ENCODE data around the gene HPD. TPM values are rescaled to one million over a fixed set of nuclear protein-coding genes. Genes with fewer than 3 reads are reported as not detected.

HPD gene
- polyA plus RNA-seq, 1 of the 3 experiments (the other 2 are of a cell fraction): 1.9 TPM

- peaks cover 8% of the 10 kb centered on the region for H4K20me1 ChIP-seq (ENCODE audit: insufficient read depth)
- H3K4me1 ChIP-seq (ENCODE audit: control insufficient read depth in 1 of 2, insufficient read depth in 2 of 2, low read depth in 1 of 2, low read length in 1 of 2): peaks cover 7 to 16% of the 10 kb centered on the region in 2 experiments; a peak in 1 of 4 replicates
- H2AFZ ChIP-seq (ENCODE audit: low read depth): 0 out of 2 replicates have a peak overlapping the region, but pooled peaks have one; percentile 6
- ChIA-PET CTCF (interaction anchor here (0.6 to 18.3 kb wide), 4 partner anchors 8 to 1170 kb away, joined by 3 to 675 read pairs (median 8); partner anchors contain the start of gene RHOF), POLR2A (interaction anchor here (1.8 to 4.0 kb wide), 2 partner anchors 10 kb away, joined by 10 to 22 read pairs; partner anchors contain the start of gene RHOF)
- 0% methylated on average over 11 of the region's 63 CpGs for WGBS (ENCODE audit: low lambda C conversion rate)
- peak overlapping the region; percentile 89 for H3K4me2 ChIP-seq
- no peaks in the 10 kb centered on the region for H3K9me3 ChIP-seq
- H3K9ac ChIP-seq: peak overlapping the region; percentile 93
- peaks cover 25% of the 10 kb centered on the region for H3F3A ChIP-seq (replicated peaks; ENCODE audit: insufficient read depth)
- DNase-seq: peak; percentile 61
- H3K9me2 ChIP-seq: no peaks in the 10 kb centered on the region
- H3K4me3 ChIP-seq (ENCODE audit: low read depth in 2 of 2, low read length in 1 of 2): peak overlapping the region; percentile 73 to 91
- peaks cover 16 to 20% of the 10 kb centered on the region in 2 experiments for H3K36me3 ChIP-seq (replicated peaks in 1 of 2; ENCODE audit: control insufficient read depth in 1 of 2, insufficient read depth in 2 of 2, low read length in 1 of 2)
- H3K27me3 ChIP-seq (ENCODE audit: insufficient read depth): no peaks in the 10 kb centered on the region
- peak overlapping the region; percentile 72 to 98 for H3K27ac ChIP-seq (ENCODE audit: low read depth in 2 of 2, low read length in 1 of 2)
- TF ChIP-seq TEAD4 (IDR thresholded peaks at IDR 0.05; ENCODE audit: borderline replicate concordance, insufficient read depth): no peak
- 0 out of 2 replicates have a peak, but pooled peaks have one; percentile 28 for TF ChIP-seq TAF1 (IDR thresholded peaks at IDR 0.05; ENCODE audit: borderline replicate concordance, low read depth, low read length)
- 0 out of 4 replicates have a peak, but pooled peaks of 1 of the 2 experiments have one; percentile 8 for TF ChIP-seq EP300 (IDR thresholded peaks at IDR 0.05; ENCODE audit: borderline replicate concordance in 1 of 2, low read depth in 1 of 2, low read length in 1 of 2)
- peaks cover 72% of the 10 kb centered on the region for H3K79me2 ChIP-seq (ENCODE audit: insufficient read depth)
These were observed 54.1 kb downstream of the HPD start for GRCh38 chr12:121804417-121805111.

GRCh38 chr12:121803861-121804416 is 54.7 kb downstream of the HPD start, which contains the start of gene SETD1B:
Gene SETD1B (plus strand): TSS chr12:121804009. CDS start chr12:121804738, 729 bp downstream.
- Histone ChIP-seq H2AFZ (ENCODE audit: low read depth) (peak within 1 kb of the TSS; percentile 82; the same call in 1 of the 2 replicates), H3K4me2 (peak within 1 kb of the TSS; percentile 89), H3K27me3 (ENCODE audit: insufficient read depth) (no peaks in the 10 kb centered on the region), H3K79me2 (ENCODE audit: insufficient read depth) (peaks cover 71% of the 10 kb centered on the region), H3K9me2 (no peaks in the 10 kb centered on the region), H3K4me3 (ENCODE audit: low read depth in 2 of 2, low read length in 1 of 2) (peak within 1 kb of the TSS; percentile 73 to 91), H3K9ac (peak within 1 kb of the TSS; percentile 93), H3K4me1 (ENCODE audit: control insufficient read depth in 1 of 2, insufficient read depth in 2 of 2, low read depth in 1 of 2, low read length in 1 of 2) (peaks cover 11 to 21% of the 10 kb centered on the region in 2 experiments; a peak in 2 of 4 replicates), H3K36me3 (replicated peaks in 1 of 2; ENCODE audit: control insufficient read depth in 1 of 2, insufficient read depth in 2 of 2, low read length in 1 of 2) (peaks cover 13 to 14% of the 10 kb centered on the region in 2 experiments), H4K20me1 (ENCODE audit: insufficient read depth) (peaks cover 8% of the 10 kb centered on the region), H3F3A (replicated peaks; ENCODE audit: insufficient read depth) (peaks cover 29% of the 10 kb centered on the region), H3K27ac (ENCODE audit: low read depth in 2 of 2, low read length in 1 of 2) (peak within 1 kb of the TSS; percentile 98 to 99), H3K9me3 (no peaks in the 10 kb centered on the region)
- WGBS (ENCODE audit: low lambda C conversion rate): 5% methylated on average over 21 of the region's 74 CpGs
- TF ChIP-seq MAX (IDR thresholded peaks at IDR 0.05; ENCODE audit: low read depth) (no peak), RXRA (IDR thresholded peaks at IDR 0.05; ENCODE audit: borderline replicate concordance, low read depth) (no peak), ZBTB33 (IDR thresholded peaks at IDR 0.05; ENCODE audit: borderline replicate concordance, low read depth) (no peak), TEAD4 (IDR thresholded peaks at IDR 0.05; ENCODE audit: borderline replicate concordance, insufficient read depth) (no peak), TAF1 (IDR thresholded peaks at IDR 0.05; ENCODE audit: borderline replicate concordance, low read depth, low read length) (no peak), USF2 (IDR thresholded peaks at IDR 0.05; ENCODE audit: borderline replicate concordance, low read depth, low read length) (no peak), SIN3A (IDR thresholded peaks at IDR 0.05; ENCODE audit: borderline replicate concordance, low read depth, low read length) (no peak), ELF1 (IDR thresholded peaks at IDR 0.05) (no peak), MXI1 (IDR thresholded peaks at IDR 0.05; ENCODE audit: low read depth, low read length) (no peak), IRF3 (IDR thresholded peaks at IDR 0.05; ENCODE audit: low read depth, low read length) (no peak), GABPA (IDR thresholded peaks at IDR 0.05; ENCODE audit: low read depth) (no peak)
- CTCF ChIA-PET: interaction anchor here (0.6 to 18.3 kb wide), 4 partner anchors 8 to 1169 kb away, joined by 3 to 675 read pairs (median 14); partner anchors contain the start of genes PSMD9 and RHOF
- POLR2A ChIA-PET: interaction anchor here (1.3 to 3.4 kb wide), 4 partner anchors 7 to 220 kb away, joined by 3 to 30 read pairs (median 7); partner anchors contain the start of gene PSMD9
- peak; percentile 65 for DNase-seq
